Breast epithelium (tissue), 4 donors: Measurements from ENCODE around the gene WDR7. TPM values are rescaled to one million over a fixed set of nuclear protein-coding genes. Genes with fewer than 3 reads are reported as not detected.

Source experiments
- DNase-seq, 2 donors: peaks; one replicate each; pipeline ENCODE4 v3.0.0-alpha.2; 2019; ENCODE audit warnings: low spot score in 2 of 2
- H3K27ac ChIP-seq, 2 donors: fragments of 200-600 bp; sonication (generic) in 1 of 2; one replicate each; pipeline ENCODE4 v1.5.1; 2016 to 2019; ENCODE audit warnings: mild to moderate bottlenecking in 1 of 2
- H3K27me3 ChIP-seq, 2 donors: fragments of 200-600 bp; sonication (generic) in 1 of 2; one replicate each; pipeline versions ENCODE4 v1.5.1 to v1.6.0; 2017 to 2019; ENCODE audit warnings: control low read depth in 1 of 2, mild to moderate bottlenecking in 1 of 2
- H3K36me3 ChIP-seq: fragments of 200-600 bp; one replicate; pipeline ENCODE4 v1.5.1; 2019
- H3K4me1 ChIP-seq, 2 donors: fragments of 200-600 bp; sonication (generic); one replicate each; pipeline ENCODE4 v1.5.1; 2016 to 2019; ENCODE audit warnings: control low read depth in 1 of 2
- H3K4me3 ChIP-seq, 3 donors: fragments of 200-600 bp; sonication (generic); 1 replicate in 2 of 3; 2 replicates in 1 of 3; pipeline ENCODE4 v1.5.1; 2016 to 2019; ENCODE audit warnings: mild to moderate bottlenecking in 3 of 3, moderate library complexity in 2 of 3
- H3K9me3 ChIP-seq, 2 donors: fragments of 200-600 bp; sonication (generic) in 1 of 2; one replicate each; pipeline ENCODE4 v1.5.1; 2016 to 2019; ENCODE audit warnings: control low read depth in 1 of 2
- POLR2A ChIP-seq: fragments of 450-650 bp; IDR thresholded peaks from one replicate; pipeline ENCODE4 v1.6.1; 2016; ENCODE audit warnings: antibody characterized with exemption, mild to moderate bottlenecking, moderate library complexity
- POLR2AphosphoS5 ChIP-seq, 3 donors: sonication (generic); formaldehyde crosslinking; IDR thresholded peaks; one replicate each; pipeline ENCODE4 v1.6.1; 2017; ENCODE audit warnings: antibody characterized with exemption in 3 of 3
- intact Hi-C: fragments of 100-400 bp; cut with DNase I; formaldehyde crosslinking; loops from one replicate; pipeline ENCODE4 v1.15.1; 2023; ENCODE audit warnings: low total_unique reads
- total RNA-seq, 3 donors: library from RNA; depleted of rRNA; stranded (reverse); fragments of >200 nt; gene quantifications; one replicate each; pipeline ENCODE4 v1.1.0, GENCODE V29; 2016
- TF ChIP-seq, protein P1 (sequence below), 3 donors: fragments of 450-650 bp; IDR thresholded peaks; one replicate each; pipeline ENCODE4 v1.5.1; 2016 to 2017; ENCODE audit warnings: antibody characterized with exemption in 3 of 3, mild to moderate bottlenecking in 3 of 3, moderate library complexity in 3 of 3

The WDR7 gene
- total RNA-seq, 3 donors from 2014 or later, result 28.3 to 32.6 (median 31.1) TPM

DNA sequence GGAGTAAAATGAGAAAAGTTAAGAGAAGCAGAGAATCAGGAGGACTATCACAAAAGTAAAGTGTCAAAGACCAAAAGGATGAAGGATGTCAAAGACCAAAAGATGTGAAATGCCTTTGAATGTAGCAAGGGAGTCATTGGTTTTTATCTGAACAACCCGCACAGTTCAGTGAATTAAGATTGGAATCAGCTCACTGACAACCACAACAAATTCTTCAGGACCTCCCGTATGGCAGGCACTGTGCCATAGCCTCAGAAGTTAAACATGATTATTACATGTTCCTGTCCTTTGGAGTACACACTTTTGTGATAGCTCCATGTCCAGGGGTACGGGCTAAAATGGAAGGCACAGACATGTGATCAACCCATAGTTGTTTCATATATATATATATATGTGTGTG, 7.8 kb upstream of the WDR7 start:
- no peaks in the 10 kb centered on the region for H3K9me3 ChIP-seq
- H3K4me3 ChIP-seq, result no peak overlapping the region

GRCh38 chr18:56645415-56646016, 5.6 kb upstream of the WDR7 start:
- Histone ChIP-seq H3K4me3 (no peak overlapping the region), H3K27me3 (no peaks in the 10 kb centered on the region), H3K4me1 (no peaks in the 10 kb centered on the region), H3K9me3 (no peaks in the 10 kb centered on the region), H3K27ac (no peak overlapping the region), H3K36me3 (no peaks in the 10 kb centered on the region)
- DNase-seq, result no peak
- TF ChIP-seq POLR2A, result no peak
- TF ChIP-seq POLR2AphosphoS5 (IDR thresholded peaks at IDR 0.05), result no peak
- TF ChIP-seq, protein P1, sequence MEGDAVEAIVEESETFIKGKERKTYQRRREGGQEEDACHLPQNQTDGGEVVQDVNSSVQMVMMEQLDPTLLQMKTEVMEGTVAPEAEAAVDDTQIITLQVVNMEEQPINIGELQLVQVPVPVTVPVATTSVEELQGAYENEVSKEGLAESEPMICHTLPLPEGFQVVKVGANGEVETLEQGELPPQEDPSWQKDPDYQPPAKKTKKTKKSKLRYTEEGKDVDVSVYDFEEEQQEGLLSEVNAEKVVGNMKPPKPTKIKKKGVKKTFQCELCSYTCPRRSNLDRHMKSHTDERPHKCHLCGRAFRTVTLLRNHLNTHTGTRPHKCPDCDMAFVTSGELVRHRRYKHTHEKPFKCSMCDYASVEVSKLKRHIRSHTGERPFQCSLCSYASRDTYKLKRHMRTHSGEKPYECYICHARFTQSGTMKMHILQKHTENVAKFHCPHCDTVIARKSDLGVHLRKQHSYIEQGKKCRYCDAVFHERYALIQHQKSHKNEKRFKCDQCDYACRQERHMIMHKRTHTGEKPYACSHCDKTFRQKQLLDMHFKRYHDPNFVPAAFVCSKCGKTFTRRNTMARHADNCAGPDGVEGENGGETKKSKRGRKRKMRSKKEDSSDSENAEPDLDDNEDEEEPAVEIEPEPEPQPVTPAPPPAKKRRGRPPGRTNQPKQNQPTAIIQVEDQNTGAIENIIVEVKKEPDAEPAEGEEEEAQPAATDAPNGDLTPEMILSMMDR (IDR thresholded peaks at IDR 0.05), result no peak
- intact Hi-C loops, result no loop called here

More for the DNA sequence above, 7.8 kb upstream of the WDR7 start:
- no peak for TF ChIP-seq POLR2A
- TF ChIP-seq, protein P1 (IDR thresholded peaks at IDR 0.05), result no peak
- no peak for TF ChIP-seq POLR2AphosphoS5 (IDR thresholded peaks at IDR 0.05)
- H3K27me3 ChIP-seq, result no peaks in the 10 kb centered on the region
- no peaks in the 10 kb centered on the region for H3K4me1 ChIP-seq
- no peak overlapping the region for H3K27ac ChIP-seq
- no peaks in the 10 kb centered on the region for H3K36me3 ChIP-seq
- no peak for DNase-seq
- intact Hi-C loops, result no loop called here

GRCh38 chr18:56647071-56647470, 4.1 kb upstream of the WDR7 start:
- no peaks in the 10 kb centered on the region for H3K27me3 ChIP-seq
- H3K9me3 ChIP-seq, result no peaks in the 10 kb centered on the region
- H3K27ac ChIP-seq, result no peak overlapping the region
- TF ChIP-seq, protein P1 (IDR thresholded peaks at IDR 0.05), result no peak
- no peak for TF ChIP-seq POLR2AphosphoS5 (IDR thresholded peaks at IDR 0.05)
- TF ChIP-seq POLR2A, result no peak
- no peaks in the 10 kb centered on the region for H3K4me1 ChIP-seq
- H3K36me3 ChIP-seq, result no peaks in the 10 kb centered on the region
- H3K4me3 ChIP-seq, result no peak overlapping the region
- intact Hi-C loops, result no loop called here
- DNase-seq, result no peak

DNA sequence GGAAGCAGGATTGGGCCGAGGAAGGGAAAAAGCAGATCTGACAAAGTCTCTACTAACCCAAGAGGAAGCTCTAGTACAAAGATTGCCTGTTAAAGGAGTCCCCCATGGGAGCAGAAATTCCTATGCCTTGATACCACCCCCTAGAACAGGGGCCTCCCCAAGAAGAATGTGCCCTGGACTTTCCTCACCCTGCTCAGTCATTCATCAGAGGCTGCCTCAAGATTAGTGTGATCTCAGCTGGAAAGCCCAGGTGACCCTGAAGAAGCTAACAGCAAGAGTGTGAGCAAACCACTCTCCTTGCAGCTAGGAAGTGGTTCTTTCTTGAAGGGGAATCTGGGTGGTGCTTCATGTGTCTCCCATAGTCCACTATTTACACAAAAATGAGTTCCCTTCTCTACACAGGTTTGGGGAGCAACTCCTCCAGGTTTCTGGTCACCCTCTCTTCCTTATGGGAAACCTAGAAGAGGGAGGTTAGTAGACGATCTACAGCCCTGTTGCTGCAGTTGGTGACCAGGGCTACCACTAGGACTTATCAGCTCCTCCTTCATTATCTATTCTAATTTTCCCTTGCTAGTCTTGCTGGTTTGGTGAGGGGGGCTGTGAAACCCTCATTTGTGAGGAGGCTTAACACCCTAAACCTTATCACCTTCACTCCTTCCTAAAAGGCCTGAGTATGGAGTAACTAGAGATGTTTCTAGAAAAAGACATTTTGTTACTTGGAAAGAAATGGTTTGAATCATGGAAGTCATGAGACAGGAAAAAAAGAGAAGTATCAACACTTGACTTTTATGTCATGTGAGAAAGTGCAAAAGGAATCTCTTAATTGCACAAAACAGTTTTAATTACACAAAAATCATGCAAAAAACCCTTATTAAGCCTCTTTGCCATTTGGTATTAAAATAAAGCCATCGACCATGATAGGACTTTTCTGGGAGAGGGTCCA, 2.9 kb upstream of the WDR7 start:
- no peak overlapping the region for H3K27ac ChIP-seq
- H3K4me3 ChIP-seq, result no peak overlapping the region
- no peaks in the 10 kb centered on the region for H3K27me3 ChIP-seq
- H3K9me3 ChIP-seq, result no peaks in the 10 kb centered on the region
- DNase-seq, result no peak
- no peaks in the 10 kb centered on the region for H3K36me3 ChIP-seq
- TF ChIP-seq, protein P1 (IDR thresholded peaks at IDR 0.05), result no peak
- TF ChIP-seq POLR2A, result no peak
- TF ChIP-seq POLR2AphosphoS5 (IDR thresholded peaks at IDR 0.05), result no peak
- no peaks in the 10 kb centered on the region for H3K4me1 ChIP-seq
- intact Hi-C loops, result no loop called here

DNA sequence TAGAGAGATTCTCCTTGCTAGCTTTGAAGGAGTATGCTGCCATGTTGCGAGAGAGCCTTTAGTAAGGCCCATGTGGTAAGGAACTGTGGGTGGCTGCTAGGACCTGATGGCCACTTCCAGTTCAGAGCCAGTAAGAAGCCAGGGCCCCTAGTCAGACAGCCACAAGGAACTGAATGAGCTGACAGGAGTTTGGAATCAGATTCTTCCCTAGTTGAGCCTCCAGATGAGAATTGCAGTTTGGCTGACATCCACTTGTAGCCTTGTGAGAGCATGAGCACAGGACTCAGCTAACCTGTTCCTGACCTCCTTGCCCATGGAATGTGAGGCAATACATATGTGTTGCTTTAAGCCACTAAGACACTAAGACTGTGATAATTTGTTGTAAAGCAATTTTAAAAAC, 1.2 kb upstream of the WDR7 start:
- Histone ChIP-seq H3K4me1 (no peaks in the 10 kb centered on the region), H3K4me3 (no peak overlapping the region), H3K36me3 (no peaks in the 10 kb centered on the region), H3K9me3 (no peaks in the 10 kb centered on the region), H3K27ac (no peak overlapping the region), H3K27me3 (no peaks in the 10 kb centered on the region)
- no peak for DNase-seq
- intact Hi-C loops, result no loop called here
- TF ChIP-seq, protein P1 (IDR thresholded peaks at IDR 0.05), result no peak
- no peak for TF ChIP-seq POLR2AphosphoS5 (IDR thresholded peaks at IDR 0.05)
- no peak for TF ChIP-seq POLR2A
